SK-N-SH (cell line): ENCODE measurements around the gene SLC22A8. TPM values are rescaled to one million over a fixed set of nuclear protein-coding genes. Genes with fewer than 3 reads are reported as not detected.

ENCODE experiments used
- CTCF ChIA-PET: fragments of 300-600, 350-600 bp; formaldehyde crosslinking; extraction: SDS; loops from one replicate; lab custom pipeline; 2021; lab: Yijun Ruan, JAX
- POLR2A ChIA-PET: fragments of 350-600 bp; sonication (Branson Sonifier 250); formaldehyde crosslinking; extraction: SDS; loops from one replicate; lab custom pipeline; 2020; ENCODE audit warnings: antibody characterized with exemption, inconsistent platforms; lab: Yijun Ruan, JAX
- DNase-seq: peaks from one replicate; pipeline ENCODE4 v3.0.0; 2012
- H2AFZ ChIP-seq: fragments of 200-600 bp; sonication (generic); 2 replicates; pipeline ENCODE4 v1.8.1; 2016; ENCODE audit warnings: antibody characterized with exemption, mild to moderate bottlenecking, low read depth
- H3F3A ChIP-seq: fragments of 200-600 bp; sonication (generic); replicated peaks from 2 replicates; pipeline ENCODE3; 2016; ENCODE audit warnings: antibody characterized with exemption, mild to moderate bottlenecking; ENCODE audit not compliant: insufficient read depth
- H3K27ac ChIP-seq, 2 experiments: fragments of 200-500 bp in 1 of 2; fragments of 200-600 bp in 1 of 2; sonication (Bioruptor generic) in 1 of 2; sonication (generic), shearing (Covaris generic) in 1 of 2; 2 replicates each; pipeline versions ENCODE4 v1.5.1 to v1.6.1; 2014 to 2016; ENCODE audit warnings: low read depth in 2 of 2, inconsistent platforms in 1 of 2, low read length in 1 of 2, mild to moderate bottlenecking in 1 of 2, mixed read lengths in 1 of 2
- H3K27me3 ChIP-seq: fragments of 200-600 bp; sonication (generic), shearing (Covaris generic); 2 replicates; pipeline ENCODE4 v1.6.1; 2016; ENCODE audit warnings: mixed run types; ENCODE audit not compliant: insufficient read depth
- H3K36me3 ChIP-seq, 2 experiments: fragments of 200-500 bp in 1 of 2; fragments of 200-600 bp in 1 of 2; sonication (Bioruptor generic) in 1 of 2; sonication (generic) in 1 of 2; replicated peaks in 1 of 2; 2 replicates each; pipeline versions ENCODE3 to v1.5.1; 2014 to 2016; ENCODE audit warnings: low read length in 1 of 2, mild to moderate bottlenecking in 1 of 2; ENCODE audit not compliant: insufficient read depth in 2 of 2, control insufficient read depth in 1 of 2
- H3K4me1 ChIP-seq, 2 experiments: fragments of 200-500 bp in 1 of 2; fragments of 200-600 bp in 1 of 2; sonication (Bioruptor generic) in 1 of 2; sonication (generic), shearing (Covaris generic) in 1 of 2; 2 replicates each; pipeline versions ENCODE4 v1.5.1 to v1.6.1; 2014 to 2016; ENCODE audit warnings: low read depth in 1 of 2, low read length in 1 of 2, mixed run types in 1 of 2; ENCODE audit not compliant: insufficient read depth in 2 of 2, control insufficient read depth in 1 of 2
- H3K4me2 ChIP-seq: fragments of 200-600 bp; sonication (generic), shearing (Covaris generic); 2 replicates; pipeline ENCODE4 v1.6.1; 2017; ENCODE audit warnings: mixed run types
- H3K4me3 ChIP-seq, 2 experiments: fragments of 200-500 bp in 1 of 2; fragments of 200-600 bp in 1 of 2; sonication (Bioruptor generic) in 1 of 2; sonication (generic), shearing (Covaris generic) in 1 of 2; 2 replicates each; pipeline versions ENCODE4 v1.5.1 to v1.8.1; 2014 to 2016; ENCODE audit warnings: low read depth in 2 of 2, inconsistent platforms in 1 of 2, low read length in 1 of 2, mild to moderate bottlenecking in 1 of 2, mixed read lengths in 1 of 2, moderate library complexity in 1 of 2
- H3K79me2 ChIP-seq: fragments of 200-600 bp; sonication (generic); 2 replicates; pipeline ENCODE4 v1.8.1; 2017; ENCODE audit warnings: mild to moderate bottlenecking; ENCODE audit not compliant: insufficient read depth
- H3K9ac ChIP-seq: fragments of 200-600 bp; sonication (generic); 2 replicates; pipeline ENCODE4 v1.6.1; 2017; ENCODE audit warnings: mixed run types
- H3K9me2 ChIP-seq: fragments of 200-600 bp; sonication (generic); 2 replicates; pipeline ENCODE4 v1.6.1; 2017; ENCODE audit warnings: mixed run types
- H3K9me3 ChIP-seq: fragments of 200-600 bp; sonication (generic); 2 replicates; pipeline ENCODE4 v1.6.1; 2017; ENCODE audit warnings: mixed run types, mild to moderate bottlenecking, moderate library complexity
- H4K20me1 ChIP-seq: fragments of 200-600 bp; sonication (generic); 2 replicates; pipeline ENCODE4 v1.6.1; 2017; ENCODE audit warnings: mild to moderate bottlenecking, mixed run types; ENCODE audit not compliant: insufficient read depth
- CHD2 ChIP-seq: fragments of 150-350 bp; IDR thresholded peaks from 2 replicates; pipeline ENCODE4 v1.6.1; 2018; ENCODE audit warnings: low read length; ENCODE audit not compliant: partially characterized antibody
- ELF1 ChIP-seq: IDR thresholded peaks from 2 replicates; pipeline ENCODE4 v1.4.0; 2012
- EP300 ChIP-seq, 2 experiments: IDR thresholded peaks; 2 replicates each; pipeline versions ENCODE4 v1.4.0 to v1.6.1; 2012; ENCODE audit warnings: borderline replicate concordance in 1 of 2, low read depth in 1 of 2, low read length in 1 of 2
- EZH2phosphoT487 ChIP-seq: fragments of 200-600 bp; sonication (generic); IDR thresholded peaks from 2 replicates; pipeline ENCODE4 v1.6.1; 2017; ENCODE audit warnings: low read depth, mixed run types, mild to moderate bottlenecking, antibody characterized with exemption, moderate library complexity, borderline replicate concordance
- GABPA ChIP-seq: IDR thresholded peaks from 2 replicates; pipeline ENCODE4 v1.4.0; 2012; ENCODE audit warnings: low read depth, mild to moderate bottlenecking
- JUND ChIP-seq: IDR thresholded peaks from 2 replicates; pipeline ENCODE4 v1.4.0; 2012
- NRF1 ChIP-seq: IDR thresholded peaks from 2 replicates; pipeline ENCODE4 v1.6.1; 2012; ENCODE audit warnings: low read depth, mild to moderate bottlenecking, low read length
- RXRA ChIP-seq: IDR thresholded peaks from 2 replicates; pipeline ENCODE4 v1.4.0; 2012; ENCODE audit warnings: low read depth, mild to moderate bottlenecking, borderline replicate concordance
- SIN3A ChIP-seq: IDR thresholded peaks from 2 replicates; pipeline ENCODE4 v1.6.1; 2012; ENCODE audit warnings: low read depth, mild to moderate bottlenecking, low read length, moderate library complexity, borderline replicate concordance
- SMC3 ChIP-seq: IDR thresholded peaks from 2 replicates; pipeline ENCODE4 v1.6.1; 2012; ENCODE audit warnings: low read depth, low read length, improper control_type of control experiment
- TAF1 ChIP-seq: IDR thresholded peaks from 2 replicates; pipeline ENCODE4 v1.6.1; 2012; ENCODE audit warnings: low read depth, mild to moderate bottlenecking, low read length, moderate library complexity, borderline replicate concordance
- TCF12 ChIP-seq: IDR thresholded peaks from 2 replicates; pipeline ENCODE4 v1.4.0; 2012
- WGBS: methylation state at CpG from one replicate; pipeline ENCODE4 v1.1.6; 2017; ENCODE audit warnings: low lambda C conversion rate; 5-methylcytosine and 5-hydroxymethylcytosine counted together
- polyA plus RNA-seq, 3 experiments: library from polyadenylated mRNA; depleted of rRNA; stranded (reverse); fragments of >200 nt; gene quantifications; 2 replicates each; pipeline ENCODE4 v1.2.3, GENCODE V29; 2012
- TF ChIP-seq, protein P1 (sequence below): fragments of 150-350 bp; IDR thresholded peaks from 2 replicates; pipeline ENCODE4 v1.6.1; 2017; ENCODE audit warnings: antibody characterized with exemption, low read length, low read depth, borderline replicate concordance
- TF ChIP-seq, protein P2 (sequence below): IDR thresholded peaks from 2 replicates; pipeline ENCODE4 v1.4.0; 2012; ENCODE audit warnings: low read depth, borderline replicate concordance
- TF ChIP-seq, protein P3 (sequence below): IDR thresholded peaks from 2 replicates; pipeline ENCODE4 v1.4.0; 2012; ENCODE audit warnings: low read depth
- TF ChIP-seq, protein P4 (sequence below): fragments of 150-350 bp; IDR thresholded peaks from 2 replicates; pipeline ENCODE4 v1.6.1; 2016; ENCODE audit warnings: mild to moderate bottlenecking, low read depth, low read length
- TF ChIP-seq, protein P5 (sequence below): IDR thresholded peaks from 2 replicates; pipeline ENCODE4 v1.6.1; 2012; ENCODE audit warnings: mild to moderate bottlenecking, low read depth, low read length, moderate library complexity

Gene SLC22A8
- polyA plus RNA-seq, 1 of the 3 experiments (the other 2 are of a cell fraction), result not detected

DNA sequence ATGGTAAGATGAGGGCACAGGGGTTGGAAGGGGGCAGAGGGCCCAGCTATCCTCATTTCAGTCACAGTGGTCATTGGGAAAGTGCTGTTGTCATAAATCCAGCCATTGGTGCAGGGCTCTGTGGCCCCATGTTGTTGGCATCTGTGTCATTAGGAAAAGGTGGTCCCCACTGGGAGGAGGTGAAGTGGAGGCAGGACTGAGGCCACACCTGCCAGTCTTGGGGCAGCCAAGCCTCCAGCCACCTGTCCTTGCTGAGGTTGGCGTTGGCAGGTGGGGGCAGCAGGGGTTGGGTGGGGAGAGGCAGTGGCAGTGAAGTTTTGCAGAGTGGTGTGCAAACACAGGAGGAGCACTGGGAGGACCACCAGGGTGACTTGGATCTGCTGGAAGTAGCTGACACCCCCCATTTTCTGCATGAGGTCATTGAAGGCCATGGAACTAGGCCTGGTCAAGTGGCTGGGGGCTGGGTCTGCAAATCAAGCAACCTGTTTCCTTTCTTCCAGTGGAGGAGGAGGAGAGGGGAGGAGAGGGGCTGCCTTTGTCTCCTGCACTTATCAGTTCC lies 56.1 kb downstream of the SLC22A8 start:
- H3F3A ChIP-seq, result no peaks in the 10 kb centered on the region
- TF ChIP-seq EZH2phosphoT487 (no peak), JUND (no peak), ELF1 (no peak)
- TF ChIP-seq, protein P1, sequence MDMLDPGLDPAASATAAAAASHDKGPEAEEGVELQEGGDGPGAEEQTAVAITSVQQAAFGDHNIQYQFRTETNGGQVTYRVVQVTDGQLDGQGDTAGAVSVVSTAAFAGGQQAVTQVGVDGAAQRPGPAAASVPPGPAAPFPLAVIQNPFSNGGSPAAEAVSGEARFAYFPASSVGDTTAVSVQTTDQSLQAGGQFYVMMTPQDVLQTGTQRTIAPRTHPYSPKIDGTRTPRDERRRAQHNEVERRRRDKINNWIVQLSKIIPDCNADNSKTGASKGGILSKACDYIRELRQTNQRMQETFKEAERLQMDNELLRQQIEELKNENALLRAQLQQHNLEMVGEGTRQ, result no peak
- TF ChIP-seq, protein P2, sequence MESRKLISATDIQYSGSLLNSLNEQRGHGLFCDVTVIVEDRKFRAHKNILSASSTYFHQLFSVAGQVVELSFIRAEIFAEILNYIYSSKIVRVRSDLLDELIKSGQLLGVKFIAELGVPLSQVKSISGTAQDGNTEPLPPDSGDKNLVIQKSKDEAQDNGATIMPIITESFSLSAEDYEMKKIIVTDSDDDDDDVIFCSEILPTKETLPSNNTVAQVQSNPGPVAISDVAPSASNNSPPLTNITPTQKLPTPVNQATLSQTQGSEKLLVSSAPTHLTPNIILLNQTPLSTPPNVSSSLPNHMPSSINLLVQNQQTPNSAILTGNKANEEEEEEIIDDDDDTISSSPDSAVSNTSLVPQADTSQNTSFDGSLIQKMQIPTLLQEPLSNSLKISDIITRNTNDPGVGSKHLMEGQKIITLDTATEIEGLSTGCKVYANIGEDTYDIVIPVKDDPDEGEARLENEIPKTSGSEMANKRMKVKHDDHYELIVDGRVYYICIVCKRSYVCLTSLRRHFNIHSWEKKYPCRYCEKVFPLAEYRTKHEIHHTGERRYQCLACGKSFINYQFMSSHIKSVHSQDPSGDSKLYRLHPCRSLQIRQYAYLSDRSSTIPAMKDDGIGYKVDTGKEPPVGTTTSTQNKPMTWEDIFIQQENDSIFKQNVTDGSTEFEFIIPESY, result no peak
- H3K4me3 ChIP-seq, result no peak overlapping the region
- H4K20me1 ChIP-seq, result no peaks in the 10 kb centered on the region
- H2AFZ ChIP-seq, result no peak overlapping the region
- no peaks in the 10 kb centered on the region for H3K27me3 ChIP-seq
- H3K36me3 ChIP-seq, result no peaks in the 10 kb centered on the region
- no peaks in the 10 kb centered on the region for H3K79me2 ChIP-seq
- H3K27ac ChIP-seq, result no peak overlapping the region
- WGBS, result 33% methylated on average over 1 of the region's 1 CpG
- H3K9ac ChIP-seq, result no peak overlapping the region
- no peaks in the 10 kb centered on the region for H3K9me2 ChIP-seq
- DNase-seq, result no peak
- no peak overlapping the region for H3K4me2 ChIP-seq
- ChIA-PET CTCF (interaction anchor here (1.9 to 2.5 kb wide), 2 partner anchors 15 to 53 kb away, joined by 4 to 8 read pairs; no protein-coding TSS in a partner anchor), POLR2A (no interaction called here)
- no peaks in the 10 kb centered on the region for H3K9me3 ChIP-seq
- H3K4me1 ChIP-seq, result no peaks in the 10 kb centered on the region; a peak in 1 of 4 replicates

DNA sequence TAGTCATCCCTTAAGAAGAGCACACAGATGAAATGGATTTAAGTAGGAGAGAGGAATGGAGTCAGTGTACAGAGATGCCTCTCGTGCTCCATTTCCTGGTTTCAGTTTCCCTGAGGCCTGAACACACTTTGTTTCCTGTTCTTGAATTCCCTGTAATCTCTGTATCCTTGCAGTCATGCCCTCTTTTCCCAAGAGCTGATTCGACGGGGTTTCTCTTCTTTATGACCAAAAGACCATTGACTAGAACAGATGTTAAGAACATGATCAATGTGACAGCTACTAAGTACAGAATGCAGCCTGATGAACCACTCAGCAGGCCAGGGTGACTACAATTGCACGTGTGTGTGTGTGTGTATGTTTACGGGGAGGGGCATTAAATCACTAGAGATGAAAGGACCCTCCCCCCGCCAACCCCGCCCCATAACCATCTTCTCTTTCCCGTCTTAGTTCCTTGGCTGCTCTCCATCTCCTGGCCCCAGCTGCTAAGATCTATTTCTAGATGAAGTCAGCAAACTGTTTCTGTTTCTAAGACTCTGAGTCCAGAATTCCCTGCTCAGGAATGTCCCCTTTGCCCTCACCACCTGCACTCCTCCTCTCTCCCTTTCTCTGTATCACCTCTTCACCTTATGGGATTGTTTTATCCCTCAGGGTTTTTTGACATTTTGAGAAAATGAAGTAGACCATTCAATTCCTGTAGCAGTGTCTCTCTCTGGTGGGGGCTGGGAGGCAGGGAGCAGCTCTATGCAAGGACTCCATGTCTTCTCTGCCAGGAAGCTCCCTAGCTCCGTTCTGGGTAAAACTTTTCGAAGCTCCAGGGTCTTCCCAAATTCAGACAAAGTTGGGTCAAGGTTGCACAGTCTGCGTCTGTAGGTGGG lies 56.9 kb downstream of the SLC22A8 start:
- no peak overlapping the region for H3K4me3 ChIP-seq
- POLR2A ChIA-PET, result no interaction called here
- H3K9ac ChIP-seq, result no peak overlapping the region
- H3K9me2 ChIP-seq, result no peaks in the 10 kb centered on the region
- no peak for DNase-seq
- CTCF ChIA-PET, result interaction anchor here (1.9 to 2.5 kb wide), 2 partner anchors 16 to 52 kb away, joined by 4 to 8 read pairs; no protein-coding TSS in a partner anchor
- H3K9me3 ChIP-seq, result no peaks in the 10 kb centered on the region
- no peaks in the 10 kb centered on the region; a peak in 1 of 4 replicates for H3K4me1 ChIP-seq
- H3K27me3 ChIP-seq, result no peaks in the 10 kb centered on the region
- no peaks in the 10 kb centered on the region for H3F3A ChIP-seq
- WGBS, result 59% methylated on average over 11 of the region's 11 CpGs
- no peaks in the 10 kb centered on the region for H4K20me1 ChIP-seq
- H3K4me2 ChIP-seq, result no peak overlapping the region
- H2AFZ ChIP-seq, result no peak overlapping the region
- H3K27ac ChIP-seq, result no peak overlapping the region
- no peaks in the 10 kb centered on the region for H3K36me3 ChIP-seq
- no peaks in the 10 kb centered on the region for H3K79me2 ChIP-seq
- TF ChIP-seq GABPA, result no peak
- no peak for TF ChIP-seq ELF1
- no peak for TF ChIP-seq CHD2
- no peak for TF ChIP-seq SIN3A
- no peak for TF ChIP-seq SMC3
- TF ChIP-seq, protein P3, sequence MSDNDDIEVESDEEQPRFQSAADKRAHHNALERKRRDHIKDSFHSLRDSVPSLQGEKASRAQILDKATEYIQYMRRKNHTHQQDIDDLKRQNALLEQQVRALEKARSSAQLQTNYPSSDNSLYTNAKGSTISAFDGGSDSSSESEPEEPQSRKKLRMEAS, result no peak
- TF ChIP-seq, protein P4, sequence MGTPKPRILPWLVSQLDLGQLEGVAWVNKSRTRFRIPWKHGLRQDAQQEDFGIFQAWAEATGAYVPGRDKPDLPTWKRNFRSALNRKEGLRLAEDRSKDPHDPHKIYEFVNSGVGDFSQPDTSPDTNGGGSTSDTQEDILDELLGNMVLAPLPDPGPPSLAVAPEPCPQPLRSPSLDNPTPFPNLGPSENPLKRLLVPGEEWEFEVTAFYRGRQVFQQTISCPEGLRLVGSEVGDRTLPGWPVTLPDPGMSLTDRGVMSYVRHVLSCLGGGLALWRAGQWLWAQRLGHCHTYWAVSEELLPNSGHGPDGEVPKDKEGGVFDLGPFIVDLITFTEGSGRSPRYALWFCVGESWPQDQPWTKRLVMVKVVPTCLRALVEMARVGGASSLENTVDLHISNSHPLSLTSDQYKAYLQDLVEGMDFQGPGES, result no peak
- TF ChIP-seq, protein P5, sequence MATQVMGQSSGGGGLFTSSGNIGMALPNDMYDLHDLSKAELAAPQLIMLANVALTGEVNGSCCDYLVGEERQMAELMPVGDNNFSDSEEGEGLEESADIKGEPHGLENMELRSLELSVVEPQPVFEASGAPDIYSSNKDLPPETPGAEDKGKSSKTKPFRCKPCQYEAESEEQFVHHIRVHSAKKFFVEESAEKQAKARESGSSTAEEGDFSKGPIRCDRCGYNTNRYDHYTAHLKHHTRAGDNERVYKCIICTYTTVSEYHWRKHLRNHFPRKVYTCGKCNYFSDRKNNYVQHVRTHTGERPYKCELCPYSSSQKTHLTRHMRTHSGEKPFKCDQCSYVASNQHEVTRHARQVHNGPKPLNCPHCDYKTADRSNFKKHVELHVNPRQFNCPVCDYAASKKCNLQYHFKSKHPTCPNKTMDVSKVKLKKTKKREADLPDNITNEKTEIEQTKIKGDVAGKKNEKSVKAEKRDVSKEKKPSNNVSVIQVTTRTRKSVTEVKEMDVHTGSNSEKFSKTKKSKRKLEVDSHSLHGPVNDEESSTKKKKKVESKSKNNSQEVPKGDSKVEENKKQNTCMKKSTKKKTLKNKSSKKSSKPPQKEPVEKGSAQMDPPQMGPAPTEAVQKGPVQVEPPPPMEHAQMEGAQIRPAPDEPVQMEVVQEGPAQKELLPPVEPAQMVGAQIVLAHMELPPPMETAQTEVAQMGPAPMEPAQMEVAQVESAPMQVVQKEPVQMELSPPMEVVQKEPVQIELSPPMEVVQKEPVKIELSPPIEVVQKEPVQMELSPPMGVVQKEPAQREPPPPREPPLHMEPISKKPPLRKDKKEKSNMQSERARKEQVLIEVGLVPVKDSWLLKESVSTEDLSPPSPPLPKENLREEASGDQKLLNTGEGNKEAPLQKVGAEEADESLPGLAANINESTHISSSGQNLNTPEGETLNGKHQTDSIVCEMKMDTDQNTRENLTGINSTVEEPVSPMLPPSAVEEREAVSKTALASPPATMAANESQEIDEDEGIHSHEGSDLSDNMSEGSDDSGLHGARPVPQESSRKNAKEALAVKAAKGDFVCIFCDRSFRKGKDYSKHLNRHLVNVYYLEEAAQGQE, result no peak
- TF ChIP-seq TAF1, result no peak
- TF ChIP-seq EP300 (IDR thresholded peaks at IDR 0.05; ENCODE audit: borderline replicate concordance in 1 of 2, low read depth in 1 of 2, low read length in 1 of 2), result no peak
- TF ChIP-seq TCF12, result no peak
- TF ChIP-seq NRF1, result no peak
- no peak for TF ChIP-seq RXRA
